Esophagus muscularis mucosa (tissue), 4 donors: ENCODE measurements around the gene IP6K2.

Source experiments
- CTCF ChIP-seq, 3 experiments: fragments of 200-600 bp in 2 of 3; fragments of 450-650 bp in 1 of 3; sonication (generic) in 2 of 3; IDR thresholded peaks; one replicate each; pipeline ENCODE4 v1.5.1; 2017 to 2019; ENCODE audit warnings: antibody characterized with exemption in 3 of 3, mild to moderate bottlenecking in 2 of 3, moderate library complexity in 1 of 3
- EP300 ChIP-seq: sonication (generic); formaldehyde crosslinking; IDR thresholded peaks from one replicate; pipeline ENCODE4 v1.6.1; 2017; ENCODE audit warnings: antibody characterized with exemption
- POLR2A ChIP-seq: fragments of 450-650 bp; IDR thresholded peaks from one replicate; pipeline ENCODE4 v1.6.1; 2017; ENCODE audit warnings: antibody characterized with exemption, moderate library complexity, mild to moderate bottlenecking, low read depth
- POLR2AphosphoS5 ChIP-seq, 2 donors: sonication (generic); formaldehyde crosslinking; IDR thresholded peaks; one replicate each; pipeline ENCODE4 v1.6.1; 2017; ENCODE audit warnings: antibody characterized with exemption in 2 of 2

- TF ChIP-seq POLR2A, result no peak
- TF ChIP-seq CTCF (IDR thresholded peaks at IDR 0.05), result no peak
- TF ChIP-seq POLR2AphosphoS5 (IDR thresholded peaks at IDR 0.05), result no peak
- no peak for TF ChIP-seq EP300
These were observed 28.3 kb downstream of the IP6K2 start for GRCh38 chr3:48688737-48689075.
